Astrocyte of the cerebellum (primary cell): ENCODE results near the gene MTX3.

Source experiments
- DNase-seq: peaks from one replicate; pipeline ENCODE4 v3.0.0-alpha.2; 2011; ENCODE audit warnings: low read depth
- H3K4me3 ChIP-seq: 2 replicates; pipeline ENCODE4 v1.5.1; 2011; ENCODE audit warnings: mild to moderate bottlenecking, low read depth, low read length, moderate library complexity
- CTCF ChIP-seq: IDR thresholded peaks from 2 replicates; pipeline ENCODE4 v1.5.1; 2012; ENCODE audit warnings: low read length, low read depth, moderate library complexity, mild to moderate bottlenecking; ENCODE audit errors: missing control alignments
- in situ Hi-C: cut with HindIII; loops from 2 replicates; pipeline ENCODE4 v1.10.0; 2017; ENCODE audit warnings: low sequenced_read_pairs

MTX3 gene

DNA sequence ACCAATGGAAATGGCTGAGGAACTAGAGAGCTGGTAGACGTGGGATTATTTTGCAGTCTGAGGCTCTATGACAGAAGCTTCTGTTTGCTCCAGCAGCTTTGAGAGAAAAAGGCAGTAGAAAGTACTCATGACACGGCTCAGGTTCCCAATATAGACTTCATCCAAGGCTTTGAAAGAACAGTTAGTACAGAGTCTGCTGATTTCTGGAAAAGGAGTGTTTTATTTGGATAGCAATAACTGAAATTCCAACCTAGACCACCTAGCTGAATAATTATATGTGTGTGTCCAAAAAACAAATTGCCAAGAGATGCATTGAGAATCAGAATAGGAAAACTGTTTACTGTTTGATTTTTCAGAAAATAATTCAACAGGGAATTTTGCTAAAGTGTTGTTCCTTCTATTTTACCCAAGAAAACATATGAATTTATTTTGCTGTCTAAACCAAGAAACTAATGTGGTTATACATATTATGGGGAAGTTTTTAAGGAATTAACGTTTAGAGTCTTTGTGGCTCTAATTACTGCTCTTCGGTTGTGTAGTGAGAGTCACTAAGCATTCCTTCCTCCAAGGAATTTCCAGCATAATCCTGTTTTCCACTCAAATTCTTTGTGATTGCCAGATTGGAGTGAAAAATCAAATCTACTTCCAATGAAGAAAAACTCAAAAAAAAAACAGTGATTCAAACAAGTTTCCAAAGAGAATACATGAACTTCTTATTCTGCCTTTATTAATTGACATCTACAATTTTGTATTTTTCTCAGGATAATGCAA lies 18.1 kb upstream of the MTX3 start:
- DNase-seq, result no peak
- H3K4me3 ChIP-seq, result no peak overlapping the region
- in situ Hi-C loops, result no loop called here
- no peak for TF ChIP-seq CTCF

DNA sequence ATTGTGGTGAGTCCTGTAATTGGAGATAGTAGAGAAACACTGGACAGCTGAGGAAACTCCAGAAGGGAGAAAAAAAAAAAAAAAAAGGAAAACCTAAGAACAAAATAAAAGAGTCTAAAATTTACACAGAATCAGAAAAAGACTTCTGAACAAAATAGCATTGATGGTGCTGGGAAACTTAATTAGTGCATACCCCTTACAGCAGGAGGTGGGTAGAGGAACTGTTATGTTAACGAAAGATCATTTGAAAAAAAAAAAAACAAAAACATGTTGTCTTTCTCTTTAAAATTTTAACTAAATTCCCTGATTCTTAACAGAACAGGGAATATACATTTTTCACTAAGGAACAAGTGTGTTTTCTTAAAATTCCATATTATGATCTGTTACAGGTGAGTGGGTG lies 11.6 kb upstream of the MTX3 start:
- no peak for TF ChIP-seq CTCF
- DNase-seq, result no peak
- H3K4me3 ChIP-seq, result no peak overlapping the region
- in situ Hi-C loops, result no loop called here

DNA sequence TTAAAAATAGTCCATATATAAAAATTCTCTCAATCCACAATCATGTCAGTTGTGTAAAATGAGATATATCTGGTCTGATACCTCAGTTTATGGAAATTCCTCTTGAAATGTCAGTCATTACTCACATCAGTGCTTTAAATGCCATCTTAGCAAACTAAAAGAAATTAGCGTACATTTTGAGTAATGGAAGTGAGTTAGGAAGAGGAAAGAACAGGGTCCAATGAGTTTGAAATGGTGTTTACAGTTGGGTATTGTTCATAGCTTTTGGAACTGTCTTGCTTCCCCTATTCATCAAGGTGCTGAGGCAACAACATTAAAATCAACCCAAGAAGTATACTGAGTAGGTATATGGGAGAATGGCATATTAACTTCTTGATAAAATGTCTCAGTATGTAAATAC lies 8.7 kb upstream of the MTX3 start:
- in situ Hi-C loops, result no loop called here
- TF ChIP-seq CTCF, result no peak
- H3K4me3 ChIP-seq, result no peak overlapping the region
- no peak for DNase-seq

- TF ChIP-seq CTCF, result no peak
- in situ Hi-C loops, result no loop called here
- DNase-seq, result no peak
- no peak overlapping the region for H3K4me3 ChIP-seq
Observed at GRCh38 chr5:79992891-79993657, 2.0 kb upstream of the MTX3 start.

- in situ Hi-C loops, result no loop called here
- no peak for TF ChIP-seq CTCF
- no peak for DNase-seq
- H3K4me3 ChIP-seq, result peak overlapping the region; percentile 81
Observed at GRCh38 chr5:79990205-79990597, 861 bp downstream of the MTX3 start.

DNA sequence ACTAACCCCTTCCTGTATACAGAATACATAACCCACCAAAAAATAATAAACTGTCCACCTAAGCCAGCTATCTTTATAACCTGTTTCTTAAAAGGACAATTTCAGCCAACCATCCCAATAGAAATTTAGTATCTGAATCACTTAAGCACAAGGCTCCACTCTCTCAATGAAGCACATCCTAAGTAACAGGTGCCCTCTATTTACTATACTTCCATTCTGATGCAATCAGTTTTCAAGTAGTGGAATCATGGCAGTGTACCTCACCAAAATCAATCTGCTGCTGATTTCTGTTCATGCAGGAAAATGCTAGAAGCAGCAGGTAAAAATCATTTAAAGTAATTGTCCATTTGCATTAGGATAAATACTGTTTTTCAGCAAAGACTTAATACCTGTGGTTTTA lies 4.8 kb downstream of the MTX3 start:
- in situ Hi-C loops, result no loop called here
- no peak for DNase-seq
- TF ChIP-seq CTCF, result no peak
- H3K4me3 ChIP-seq, result no peak overlapping the region
